Inflammatory macrophage treated with lipopolysaccharide for 4 hours (primary cell): Measurements from ENCODE around the gene AHNAK2.
"Not testable (repeated sequence)": the region's sequence is repeated elsewhere in the genome, so short reads cannot be mapped to it uniquely, and the experiment has no call there.

Source experiments
- DNase-seq: peaks from one replicate; pipeline ENCODE4 v3.0.0-alpha.2; 2020

AHNAK2 gene

DNA sequence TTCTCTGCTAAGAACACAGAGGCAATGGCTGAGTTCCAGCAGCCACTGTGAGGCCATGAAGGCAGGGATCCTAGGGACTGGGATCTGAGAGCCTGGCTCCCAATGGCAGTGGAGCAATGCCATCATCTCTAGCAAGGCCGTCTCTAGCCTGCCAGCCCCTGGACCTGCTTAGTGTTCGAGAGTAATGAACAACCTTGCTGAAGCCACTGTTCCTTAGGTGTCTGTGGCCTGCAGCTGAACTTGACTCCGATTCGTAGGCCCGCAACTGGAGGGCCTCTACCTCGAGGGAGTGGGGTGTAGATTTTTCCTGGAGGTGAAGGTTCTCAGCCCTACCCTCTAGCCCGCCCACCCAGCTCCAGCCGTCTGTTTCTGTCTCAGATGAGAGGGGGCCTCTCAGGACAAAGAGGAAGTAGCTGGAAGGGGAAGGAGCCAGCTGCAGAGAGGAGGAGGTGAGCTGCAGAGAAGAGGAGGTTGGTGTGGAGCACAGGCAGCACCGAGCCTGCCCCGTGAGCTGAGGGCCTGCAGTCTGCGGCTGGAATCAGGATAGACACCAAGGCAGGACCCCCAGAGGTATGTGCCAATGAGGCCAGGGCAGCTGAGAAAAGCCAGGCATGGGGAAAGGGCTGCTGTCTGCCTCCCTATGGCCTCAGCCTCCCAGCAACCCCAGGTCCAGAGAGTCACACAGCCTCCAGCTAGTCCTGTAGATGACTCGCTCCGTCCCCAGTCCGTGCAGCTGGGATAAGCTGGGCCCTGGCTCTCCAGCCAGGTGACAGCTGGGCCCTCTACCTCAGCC, 53.6 kb downstream of the AHNAK2 start, which contains the start of gene PLD4:
Gene PLD4 (plus strand): TSS at position 459 of the 793 bp plus-strand sequence. CDS start 2,262 bp downstream, outside the sequence.
- DNase-seq, result peak; percentile 42

GRCh38 chr14:104923640-104924420, 54.3 kb downstream of the AHNAK2 start:
- no peak for DNase-seq

DNA sequence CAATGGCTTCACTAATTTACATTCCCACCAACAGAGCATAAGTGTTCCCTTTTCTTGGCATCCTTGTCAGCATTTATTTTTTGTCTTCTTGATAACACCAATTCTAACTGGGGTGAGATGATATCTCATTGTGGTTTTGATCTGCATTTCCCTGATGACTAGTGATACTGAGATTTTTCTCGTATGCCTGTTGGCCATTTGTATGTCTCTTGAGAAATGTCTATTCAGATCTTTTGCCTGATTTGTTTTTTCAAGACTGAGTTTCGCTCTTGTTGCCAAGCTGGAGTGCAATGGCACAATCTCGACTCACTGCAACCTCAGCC, 58.2 kb downstream of the AHNAK2 start:
- DNase-seq, result no peak

DNA sequence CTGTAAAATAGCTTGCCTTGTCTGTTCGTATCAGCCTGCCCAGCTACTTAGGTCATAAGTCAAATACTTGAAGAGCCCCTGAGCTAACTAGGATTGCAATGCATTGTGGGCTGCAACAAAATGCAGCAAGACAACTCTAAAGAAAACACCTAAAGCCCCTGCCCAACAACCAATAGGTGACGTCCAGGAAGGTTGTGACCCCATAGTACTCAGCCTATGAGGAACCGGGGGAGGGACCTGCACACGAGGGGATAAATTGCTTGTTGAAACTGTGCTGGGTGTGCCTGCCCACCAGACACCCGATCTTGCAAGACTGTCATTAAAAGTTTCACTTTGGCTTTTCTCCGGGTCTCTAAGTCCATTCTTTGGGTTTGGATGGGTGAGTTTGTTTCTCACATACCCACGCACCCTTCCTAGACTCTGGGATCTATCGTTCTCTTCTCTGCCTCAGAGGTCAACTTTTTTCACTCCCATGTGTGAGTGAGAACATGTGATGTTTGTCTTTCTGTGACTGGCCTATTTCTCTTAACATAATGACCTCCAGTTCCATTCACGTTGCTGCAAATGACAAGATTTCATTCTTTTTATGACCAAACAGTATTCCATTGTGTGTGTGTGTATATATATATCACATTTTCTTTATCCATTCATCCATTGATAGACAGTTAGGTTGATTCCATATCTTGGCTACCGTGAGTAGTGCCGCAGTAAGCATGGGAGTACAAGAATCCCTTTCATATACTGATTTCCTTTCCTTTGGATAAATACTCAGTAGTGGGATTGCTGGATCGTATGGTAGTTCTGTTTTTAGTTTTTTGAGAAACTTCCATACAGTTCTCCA, 58.8 kb downstream of the AHNAK2 start:
- DNase-seq, result not testable (repeated sequence)

DNA sequence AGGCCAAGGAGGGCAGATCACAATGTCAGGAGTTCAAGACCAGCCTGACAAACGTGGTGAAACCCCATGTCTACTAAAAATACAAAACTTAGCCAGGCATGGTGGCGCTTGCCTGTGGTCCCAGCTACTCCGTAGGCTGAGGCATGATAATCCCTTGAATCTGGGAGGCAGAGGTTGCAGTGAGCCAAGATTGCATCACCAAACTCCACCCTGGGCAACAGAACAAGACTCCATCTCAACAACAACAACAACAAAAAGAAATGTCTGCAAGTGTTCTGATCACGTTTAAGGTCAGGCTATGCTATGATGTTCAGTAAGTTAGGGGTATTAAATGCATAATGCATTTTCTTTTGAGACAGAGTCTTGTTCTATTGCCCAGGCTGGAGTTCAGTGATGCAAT, 60.2 kb downstream of the AHNAK2 start:
- no peak for DNase-seq

- DNase-seq, result no peak
Measured at GRCh38 chr14:104917116-104917515, 61.1 kb downstream of the AHNAK2 start.

GRCh38 chr14:104913435-104913834, 64.7 kb downstream of the AHNAK2 start:
- DNase-seq, result no peak

DNA sequence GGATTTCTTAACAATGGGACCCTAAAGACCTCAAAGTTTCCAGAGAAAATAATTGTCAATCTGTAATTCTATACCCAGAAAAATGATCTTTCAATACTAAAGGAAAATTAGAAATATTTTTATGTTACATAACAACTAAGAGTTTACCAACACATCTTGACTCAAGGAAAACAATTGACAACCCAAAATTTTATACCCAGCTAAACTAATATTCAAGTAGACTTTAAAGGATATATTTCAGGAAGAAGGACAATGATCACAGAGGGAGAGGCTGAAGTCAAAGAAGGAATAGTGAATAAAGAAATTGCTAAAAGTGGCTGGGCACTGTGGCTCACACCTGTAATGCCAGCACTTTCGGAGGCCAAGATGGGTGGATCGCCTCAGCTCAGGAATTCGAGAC, 66.1 kb downstream of the AHNAK2 start:
- DNase-seq, result no peak

- no peak for DNase-seq
Measured at GRCh38 chr14:104908303-104908702, 69.9 kb downstream of the AHNAK2 start.

- DNase-seq, result not testable (repeated sequence)
Measured at GRCh38 chr14:104905579-104905933, 72.6 kb downstream of the AHNAK2 start.

DNA sequence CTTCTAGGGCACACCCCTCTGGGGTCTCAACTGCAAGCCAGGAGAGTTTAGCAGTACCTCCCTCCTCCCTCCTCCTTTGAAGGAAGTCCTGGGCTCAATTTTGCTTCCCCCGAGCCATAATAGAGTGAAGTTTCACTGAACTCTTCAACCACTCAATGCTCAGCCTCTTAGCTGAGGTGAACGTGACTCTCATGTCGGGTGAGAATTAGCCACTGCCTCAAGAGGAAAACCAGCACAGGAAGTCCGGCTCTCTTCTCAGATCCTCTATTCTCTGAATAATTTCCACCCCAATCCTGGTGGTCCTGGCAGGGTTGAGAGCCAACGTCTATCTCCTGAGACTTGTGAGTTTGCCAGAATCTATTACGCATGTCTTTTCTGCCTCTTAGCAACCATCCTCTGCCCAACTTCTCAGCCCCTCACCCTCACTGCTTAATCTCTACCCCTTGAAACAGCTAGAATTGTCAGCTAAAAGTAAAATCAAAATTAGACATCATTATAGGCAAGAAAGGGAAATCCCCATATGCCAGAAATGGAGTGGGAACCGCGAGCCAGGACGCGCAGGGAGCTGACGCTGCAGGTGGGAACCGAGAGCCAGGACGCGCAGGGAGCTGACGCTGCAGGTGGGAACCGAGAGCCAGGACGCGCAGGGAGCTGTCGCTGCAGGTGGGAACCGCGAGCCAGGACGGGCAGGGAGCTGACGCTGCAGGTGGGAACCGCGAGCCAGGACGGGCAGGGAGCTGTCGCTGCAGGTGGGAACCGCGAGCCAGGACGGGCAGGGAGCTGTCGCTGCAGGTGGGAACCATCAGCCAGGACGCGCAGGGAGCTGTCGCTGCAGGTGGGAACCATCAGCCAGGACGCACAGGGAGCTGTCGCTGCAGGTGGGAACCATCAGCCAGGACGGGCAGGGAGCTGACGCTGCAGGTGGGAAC, 73.3 kb downstream of the AHNAK2 start:
- not testable (repeated sequence) for DNase-seq

DNA sequence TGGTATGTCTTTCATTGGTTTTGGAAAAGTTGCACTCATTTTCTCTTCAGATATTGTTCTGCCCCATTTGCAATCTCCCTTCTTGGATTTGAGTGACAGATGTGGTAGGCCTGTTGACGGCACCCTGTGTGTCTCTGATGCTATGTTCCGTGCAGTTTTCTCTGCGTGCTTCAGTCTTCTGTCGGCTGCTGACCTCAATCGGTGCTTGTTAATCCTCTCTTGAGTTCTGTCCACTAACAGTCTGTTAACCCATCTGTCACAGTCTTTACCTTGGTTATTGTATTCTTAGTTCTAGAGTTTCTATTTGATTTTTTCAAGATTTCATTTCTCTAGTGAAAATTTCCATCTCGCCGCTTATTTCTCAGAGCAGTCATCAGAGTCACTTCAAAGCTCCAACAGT, 74.2 kb downstream of the AHNAK2 start:
- no peak for DNase-seq

DNA sequence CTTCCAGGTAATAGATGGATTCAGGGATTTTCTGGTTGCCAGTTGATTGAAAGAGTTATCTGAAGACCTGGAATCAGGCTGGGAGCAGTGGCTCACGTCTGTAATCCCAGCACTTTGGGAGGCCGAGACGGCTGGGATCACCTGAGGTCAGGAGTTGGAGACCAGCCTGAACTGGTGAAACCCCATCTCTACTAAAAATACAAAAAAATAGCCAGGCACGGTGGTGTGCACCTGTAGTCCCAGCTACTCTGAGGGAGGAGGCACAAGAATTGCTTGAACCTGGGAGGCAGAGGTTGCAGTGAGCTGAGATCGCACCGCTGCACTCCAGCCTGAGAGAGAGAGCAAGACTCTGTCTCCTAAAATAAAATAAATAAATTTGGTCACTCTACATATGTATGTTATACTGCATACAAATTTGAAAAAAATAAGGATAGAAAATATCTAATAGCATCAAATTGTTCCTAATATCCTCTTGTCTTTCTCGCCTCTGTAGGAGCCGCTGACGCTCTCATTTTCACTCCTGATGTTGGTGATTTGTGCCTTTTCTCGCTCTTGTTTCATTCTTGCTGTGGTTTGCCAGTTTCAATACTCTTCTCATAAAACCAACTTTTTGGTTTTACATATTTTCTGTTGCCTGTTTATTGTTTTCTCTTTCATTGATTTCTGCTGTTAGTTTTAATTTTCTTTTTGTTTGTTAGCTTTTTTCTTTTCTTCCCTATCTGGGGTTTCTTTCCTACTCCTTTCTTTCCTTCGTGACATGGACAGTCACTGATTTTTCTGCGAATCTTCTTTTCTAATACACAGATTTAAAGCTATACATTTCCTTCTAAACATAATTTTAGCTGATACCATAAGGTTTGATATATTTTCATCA, 77.3 kb downstream of the AHNAK2 start:
- DNase-seq, result no peak

- no peak for DNase-seq
Measured at GRCh38 chr14:104899781-104900180, 78.4 kb downstream of the AHNAK2 start.

- DNase-seq, result no peak
Measured at GRCh38 chr14:104898870-104899510, 79.2 kb downstream of the AHNAK2 start.

DNA sequence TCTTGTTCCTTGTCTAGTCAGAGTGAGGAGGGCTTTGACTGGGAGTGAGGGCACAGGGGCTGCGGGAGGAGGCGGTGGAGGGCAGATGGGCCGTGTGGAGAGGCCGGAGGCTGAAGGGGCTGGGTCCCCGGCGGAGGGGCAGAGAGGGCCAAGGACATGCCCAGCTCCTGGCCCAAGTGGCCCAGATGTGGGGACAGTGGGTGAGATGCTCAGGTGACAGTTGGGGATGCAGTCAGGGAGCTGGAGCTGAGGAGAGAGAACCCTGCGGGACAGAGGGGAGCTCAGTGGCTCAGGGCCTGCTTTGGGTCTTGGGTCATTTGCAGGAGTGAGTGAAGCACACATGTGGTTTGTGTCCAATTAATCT, 80.0 kb downstream of the AHNAK2 start:
- no peak for DNase-seq

DNA sequence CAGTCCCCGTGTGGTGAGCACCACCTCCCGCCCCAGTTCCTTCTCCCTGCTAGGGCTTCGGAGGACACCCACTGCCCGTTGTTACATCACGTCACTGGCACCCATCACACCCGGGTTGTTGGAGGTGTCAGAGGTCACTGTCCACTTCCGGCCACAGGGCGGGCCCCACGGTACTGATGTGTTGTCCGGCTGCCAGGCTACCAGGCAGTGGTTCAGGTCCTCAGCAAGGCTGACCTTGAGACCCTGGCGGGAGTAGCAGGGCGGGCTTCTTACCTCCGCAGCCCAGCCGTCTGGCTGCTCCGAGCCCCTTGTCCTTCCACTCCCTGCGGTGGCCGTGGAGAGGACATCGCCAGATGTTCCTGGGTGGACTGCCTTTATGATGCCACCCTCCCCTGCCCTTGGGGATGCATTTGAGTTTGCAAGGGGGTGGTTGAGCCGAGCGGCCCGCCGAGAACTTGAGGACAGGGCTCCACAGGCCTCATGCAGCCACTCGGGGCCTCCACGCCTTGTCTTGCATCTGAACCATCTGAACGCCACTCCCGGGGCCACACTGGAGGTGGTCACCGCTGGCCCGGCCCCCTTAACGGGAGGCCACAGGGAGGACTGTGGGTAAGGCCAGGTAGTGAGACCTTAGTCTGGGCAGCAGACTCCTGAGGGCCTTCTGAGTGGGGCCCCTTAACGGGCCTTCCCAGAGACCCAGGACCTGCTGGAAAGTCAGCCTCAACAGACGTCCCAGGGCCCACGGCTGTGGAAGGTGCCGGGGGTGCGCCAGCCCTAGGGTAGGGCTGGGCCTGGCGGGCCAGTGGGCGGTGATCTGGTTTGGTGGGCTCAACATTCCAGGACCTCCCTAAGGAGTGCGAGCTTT, 80.6 kb downstream of the AHNAK2 start:
- DNase-seq, result no peak

- no peak for DNase-seq
Measured at GRCh38 chr14:104895786-104896661, 82.2 kb downstream of the AHNAK2 start.
